Tibial nerve (tissue), 3 donors: ENCODE measurements around the gene ANKH.

Source experiments
- POLR2A ChIP-seq, 2 donors: fragments of 450-650 bp; IDR thresholded peaks; one replicate each; pipeline ENCODE4 v1.6.1; 2017; ENCODE audit warnings: antibody characterized with exemption in 2 of 2, mild to moderate bottlenecking in 2 of 2, moderate library complexity in 2 of 2
- TF ChIP-seq, protein P1 (sequence below), 5 experiments: fragments of 200-600 bp in 3 of 5; fragments of 450-650 bp in 2 of 5; sonication (generic) in 3 of 5; IDR thresholded peaks; one replicate each; pipeline ENCODE4 v1.5.1; 2016 to 2019; ENCODE audit warnings: antibody characterized with exemption in 5 of 5, mild to moderate bottlenecking in 3 of 5, moderate library complexity in 2 of 5

DNA sequence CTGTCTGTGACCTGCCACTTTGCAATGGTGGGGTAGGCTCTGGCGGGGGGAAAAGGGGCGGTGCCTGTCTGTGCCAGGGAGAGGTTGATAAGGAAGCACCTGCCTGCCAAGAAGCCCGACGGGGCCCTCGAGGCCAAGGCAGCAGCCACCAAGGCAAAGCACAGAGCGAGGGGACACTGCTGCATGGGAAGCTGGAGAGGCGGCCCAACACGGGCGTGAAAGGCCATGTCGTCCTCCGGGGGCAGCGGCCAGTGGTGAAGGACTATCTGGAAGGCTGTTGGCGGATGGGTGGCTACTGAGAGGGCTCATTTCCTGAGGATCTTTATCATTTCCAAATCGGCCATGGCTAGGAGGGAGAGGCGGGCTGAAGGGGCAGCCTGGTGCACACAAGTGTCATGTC, 140.7 kb downstream of the ANKH start:
- no peak for TF ChIP-seq POLR2A (IDR thresholded peaks at IDR 0.05)
- TF ChIP-seq, protein P1, sequence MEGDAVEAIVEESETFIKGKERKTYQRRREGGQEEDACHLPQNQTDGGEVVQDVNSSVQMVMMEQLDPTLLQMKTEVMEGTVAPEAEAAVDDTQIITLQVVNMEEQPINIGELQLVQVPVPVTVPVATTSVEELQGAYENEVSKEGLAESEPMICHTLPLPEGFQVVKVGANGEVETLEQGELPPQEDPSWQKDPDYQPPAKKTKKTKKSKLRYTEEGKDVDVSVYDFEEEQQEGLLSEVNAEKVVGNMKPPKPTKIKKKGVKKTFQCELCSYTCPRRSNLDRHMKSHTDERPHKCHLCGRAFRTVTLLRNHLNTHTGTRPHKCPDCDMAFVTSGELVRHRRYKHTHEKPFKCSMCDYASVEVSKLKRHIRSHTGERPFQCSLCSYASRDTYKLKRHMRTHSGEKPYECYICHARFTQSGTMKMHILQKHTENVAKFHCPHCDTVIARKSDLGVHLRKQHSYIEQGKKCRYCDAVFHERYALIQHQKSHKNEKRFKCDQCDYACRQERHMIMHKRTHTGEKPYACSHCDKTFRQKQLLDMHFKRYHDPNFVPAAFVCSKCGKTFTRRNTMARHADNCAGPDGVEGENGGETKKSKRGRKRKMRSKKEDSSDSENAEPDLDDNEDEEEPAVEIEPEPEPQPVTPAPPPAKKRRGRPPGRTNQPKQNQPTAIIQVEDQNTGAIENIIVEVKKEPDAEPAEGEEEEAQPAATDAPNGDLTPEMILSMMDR (IDR thresholded peaks at IDR 0.05) = no peak
